Mammary epithelial cell (primary cell): ENCODE measurements around the gene TXNDC8.

Experiments
- CTCF ChIP-seq, 2 donors: IDR thresholded peaks in 1 of 2; conservative IDR thresholded peaks in 1 of 2; 2 replicates each; pipeline ENCODE4 v1.5.1; 2011 to 2012; ENCODE audit warnings: inconsistent platforms in 2 of 2, low read length in 2 of 2, mild to moderate bottlenecking in 2 of 2, control low read depth in 1 of 2, low read depth in 1 of 2; ENCODE audit not compliant: insufficient read depth in 1 of 2; ENCODE audit errors: extremely low read depth in 1 of 2
- EZH2 ChIP-seq: IDR thresholded peaks from 2 replicates; pipeline ENCODE4 v1.6.1; 2012; ENCODE audit warnings: low read length, inconsistent platforms, borderline replicate concordance

GRCh38 chr9:110357505-110357904 lies 19.8 kb upstream of the TXNDC8 start:
- TF ChIP-seq CTCF (conservative IDR thresholded peaks at IDR 0.05 in 1 of 2, IDR thresholded peaks at IDR 0.05 in 1 of 2; ENCODE audit: extremely low read depth in 1 of 2, insufficient read depth in 1 of 2, low read depth in 1 of 2, low read length in 2 of 2) (no peak), EZH2 (no peak)
